ENCODE data around the gene ASTL. TPM values are rescaled to one million over a fixed set of nuclear protein-coding genes. Genes with fewer than 3 reads are reported as not detected.

The ASTL gene
- total RNA-seq, 1 donor: 6.5 TPM

- Histone ChIP-seq H3K4me1 (ENCODE audit: insufficient read depth, low read length) (no peaks in the 10 kb centered on the region), H3K27me3 (ENCODE audit: insufficient read depth, low read length) (no peaks in the 10 kb centered on the region), H3K9me3 (ENCODE audit: low read depth, low read length) (no peaks in the 10 kb centered on the region), H3K4me3 (ENCODE audit: low read length) (no peak overlapping the region)
Measured at GRCh38 chr2:96131152-96131812, 7.0 kb downstream of the ASTL start.

DNA sequence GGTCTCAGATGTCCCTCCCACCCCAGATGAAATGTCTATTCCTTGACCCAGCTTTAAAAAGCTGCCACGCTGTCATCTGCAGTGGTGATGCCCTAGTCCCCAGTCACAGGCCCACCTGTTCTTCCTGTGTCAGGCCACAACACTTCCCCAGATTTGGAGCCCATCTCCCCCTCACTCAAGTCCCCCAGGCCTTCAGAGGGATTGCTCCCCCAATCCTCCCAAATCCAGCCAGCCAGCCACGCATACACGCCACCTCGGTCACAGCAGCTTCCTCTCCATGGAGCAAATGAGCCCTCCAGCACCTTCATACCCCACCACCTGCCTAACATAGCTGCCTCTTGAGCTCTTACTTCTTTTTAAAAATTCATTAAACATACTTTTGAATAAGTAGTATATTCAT is 7.8 kb downstream of the ASTL start:
- H3K9me3 ChIP-seq (ENCODE audit: low read depth, low read length): no peaks in the 10 kb centered on the region
- H3K4me1 ChIP-seq (ENCODE audit: insufficient read depth, low read length): no peaks in the 10 kb centered on the region
- no peak overlapping the region for H3K4me3 ChIP-seq (ENCODE audit: low read length)
- no peaks in the 10 kb centered on the region for H3K27me3 ChIP-seq (ENCODE audit: insufficient read depth, low read length)

DNA sequence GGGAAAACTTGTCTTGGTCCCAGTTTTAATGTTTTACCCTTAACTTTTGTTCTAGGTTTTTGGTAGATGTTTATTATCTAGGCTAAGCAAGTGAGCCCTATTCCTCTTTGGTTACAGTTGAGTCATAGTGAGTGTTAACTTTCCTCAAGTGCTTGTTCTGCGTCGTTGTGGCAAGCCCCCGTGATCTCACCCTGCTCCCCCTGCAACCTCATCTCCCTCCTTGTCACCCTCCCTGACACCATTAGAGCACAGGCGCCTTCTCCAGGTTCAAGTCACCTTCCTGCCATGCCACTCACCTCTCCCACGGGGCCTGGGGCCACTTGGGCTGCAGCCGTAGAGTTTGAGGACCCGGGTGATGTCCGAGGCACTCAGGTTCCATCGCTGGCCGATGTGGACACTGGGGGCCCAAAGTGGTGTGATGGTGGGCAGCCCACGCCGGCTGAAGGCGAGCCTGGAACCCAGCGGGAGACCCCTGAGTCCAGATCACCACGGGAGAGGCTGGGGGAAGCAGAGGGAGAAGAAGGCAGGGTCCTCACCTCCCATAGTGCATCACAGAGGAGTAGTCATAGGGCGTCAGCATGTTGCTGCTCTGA is 8.7 kb downstream of the ASTL start:
- Histone ChIP-seq H3K27me3 (ENCODE audit: insufficient read depth, low read length) (no peaks in the 10 kb centered on the region), H3K9me3 (ENCODE audit: low read depth, low read length) (no peaks in the 10 kb centered on the region), H3K4me3 (ENCODE audit: low read length) (no peak overlapping the region), H3K4me1 (ENCODE audit: insufficient read depth, low read length) (no peaks in the 10 kb centered on the region)

DNA sequence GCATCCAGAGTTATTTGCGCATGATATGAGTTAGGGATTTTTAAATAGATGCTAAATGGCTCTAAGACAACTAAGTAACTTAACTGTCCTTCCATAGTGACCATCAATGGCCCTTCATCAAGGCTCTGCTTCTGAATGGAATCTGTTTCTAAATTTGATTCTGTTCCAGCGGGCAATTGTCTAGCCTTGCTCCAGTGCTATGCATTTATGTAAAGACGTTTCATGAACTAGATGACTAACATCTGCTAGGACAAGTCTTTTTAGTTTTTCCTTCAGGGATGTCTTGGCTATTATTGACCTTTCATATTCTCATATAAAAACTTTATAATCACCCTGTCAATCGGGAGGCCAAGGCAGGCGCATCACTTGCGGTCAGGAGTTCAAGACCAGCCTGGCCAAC is 9.8 kb downstream of the ASTL start:
- Histone ChIP-seq H3K27me3 (ENCODE audit: insufficient read depth, low read length) (no peaks in the 10 kb centered on the region), H3K9me3 (ENCODE audit: low read depth, low read length) (no peaks in the 10 kb centered on the region), H3K4me3 (ENCODE audit: low read length) (no peak overlapping the region), H3K4me1 (ENCODE audit: insufficient read depth, low read length) (no peaks in the 10 kb centered on the region)

- Histone ChIP-seq H3K9me3 (ENCODE audit: low read depth, low read length) (no peaks in the 10 kb centered on the region), H3K4me3 (ENCODE audit: low read length) (no peak overlapping the region), H3K27me3 (ENCODE audit: insufficient read depth, low read length) (no peaks in the 10 kb centered on the region), H3K4me1 (ENCODE audit: insufficient read depth, low read length) (no peaks in the 10 kb centered on the region)
Measured at GRCh38 chr2:96124406-96125265, 13.7 kb downstream of the ASTL start.

DNA sequence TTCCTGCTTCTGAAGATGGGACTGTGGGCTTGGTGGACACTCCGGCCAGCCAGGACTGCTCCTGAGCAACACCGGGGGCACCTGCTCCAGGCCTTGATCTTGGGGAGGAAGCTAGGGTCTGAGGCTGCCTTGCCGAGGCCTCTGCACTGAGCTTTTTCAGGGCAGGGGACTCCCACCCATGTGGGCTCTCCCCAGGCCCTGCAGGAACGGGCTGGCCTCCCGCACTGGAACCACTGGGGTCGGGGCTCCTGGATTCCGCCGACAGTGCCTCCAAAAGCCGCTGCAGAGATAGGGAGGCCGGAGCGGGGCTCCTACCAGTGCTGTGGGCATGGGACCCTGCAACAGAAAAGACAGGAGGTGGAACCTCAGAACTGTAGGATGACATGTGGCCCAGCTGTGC is 14.4 kb downstream of the ASTL start:
- Histone ChIP-seq H3K27me3 (ENCODE audit: insufficient read depth, low read length) (no peaks in the 10 kb centered on the region), H3K4me3 (ENCODE audit: low read length) (no peak overlapping the region), H3K4me1 (ENCODE audit: insufficient read depth, low read length) (no peaks in the 10 kb centered on the region), H3K9me3 (ENCODE audit: low read depth, low read length) (no peaks in the 10 kb centered on the region)

DNA sequence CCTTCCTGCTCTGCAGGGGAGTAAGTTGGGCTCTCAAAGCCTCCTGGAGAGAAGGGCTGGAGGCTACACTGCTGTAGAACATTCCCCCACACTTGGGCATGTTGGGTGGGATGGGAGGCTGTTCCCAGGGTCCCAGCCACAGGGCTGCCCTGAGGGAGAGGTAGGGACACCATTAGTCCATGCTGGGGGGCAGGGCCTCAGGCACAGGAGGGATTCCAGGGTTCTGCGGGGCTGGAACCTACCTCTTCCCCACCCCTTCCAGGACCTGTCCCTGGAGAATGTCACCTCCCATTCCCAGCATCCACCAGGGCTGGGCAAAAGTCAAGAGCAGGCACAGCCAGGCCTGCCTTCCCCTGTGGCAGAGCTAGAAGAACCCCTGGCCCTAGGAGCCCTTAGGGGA is 15.0 kb downstream of the ASTL start:
- no peaks in the 10 kb centered on the region for H3K4me1 ChIP-seq (ENCODE audit: insufficient read depth, low read length)
- no peaks in the 10 kb centered on the region for H3K9me3 ChIP-seq (ENCODE audit: low read depth, low read length)
- no peaks in the 10 kb centered on the region for H3K27me3 ChIP-seq (ENCODE audit: insufficient read depth, low read length)
- H3K4me3 ChIP-seq (ENCODE audit: low read length): no peak overlapping the region

- no peaks in the 10 kb centered on the region for H3K9me3 ChIP-seq (ENCODE audit: low read depth, low read length)
- no peaks in the 10 kb centered on the region for H3K27me3 ChIP-seq (ENCODE audit: insufficient read depth, low read length)
- H3K4me1 ChIP-seq (ENCODE audit: insufficient read depth, low read length): peaks cover 3% of the 10 kb centered on the region
- no peak overlapping the region for H3K4me3 ChIP-seq (ENCODE audit: low read length)
Measured at GRCh38 chr2:96122391-96122790, 15.9 kb downstream of the ASTL start.

- Histone ChIP-seq H3K27me3 (ENCODE audit: insufficient read depth, low read length) (no peaks in the 10 kb centered on the region), H3K4me3 (ENCODE audit: low read length) (no peak overlapping the region), H3K4me1 (ENCODE audit: insufficient read depth, low read length) (peaks cover 7% of the 10 kb centered on the region), H3K9me3 (ENCODE audit: low read depth, low read length) (no peaks in the 10 kb centered on the region)
Measured at GRCh38 chr2:96121414-96121813, 16.9 kb downstream of the ASTL start.

- Histone ChIP-seq H3K9me3 (ENCODE audit: low read depth, low read length) (no peaks in the 10 kb centered on the region), H3K27me3 (ENCODE audit: insufficient read depth, low read length) (no peaks in the 10 kb centered on the region), H3K4me1 (ENCODE audit: insufficient read depth, low read length) (peaks cover 11% of the 10 kb centered on the region)
Measured at GRCh38 chr2:96120991-96121390, 17.3 kb downstream of the ASTL start.

DNA sequence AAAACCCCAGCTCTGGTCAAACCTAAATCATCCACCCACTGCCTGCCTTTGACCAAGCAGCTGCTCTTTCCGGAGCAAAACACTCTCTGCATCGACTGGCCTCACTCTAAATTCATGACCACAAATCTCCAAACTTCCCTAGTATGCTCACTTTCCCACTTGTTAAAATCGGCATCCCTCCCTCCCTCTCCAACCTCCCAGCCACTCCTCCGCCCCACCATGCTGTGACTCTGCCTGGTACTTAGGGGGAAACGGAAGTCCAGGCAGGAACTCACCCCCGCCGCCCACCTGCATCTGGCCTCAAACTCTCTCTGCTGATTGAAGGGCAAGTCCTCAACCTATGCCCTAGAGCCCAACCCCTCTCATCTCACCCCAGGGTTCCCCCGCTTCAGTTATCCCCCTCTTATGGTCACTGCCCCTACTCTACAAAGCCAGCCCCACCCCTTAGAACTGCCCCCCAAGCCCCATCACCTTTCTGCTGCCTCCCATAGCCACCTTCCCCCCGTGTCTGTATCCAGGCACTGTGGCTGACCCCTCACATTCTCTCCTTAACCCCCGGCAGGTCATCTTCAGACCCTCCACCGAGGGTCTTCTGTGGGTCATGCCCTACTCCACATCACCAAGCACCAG is 18.1 kb downstream of the ASTL start:
- H3K4me3 ChIP-seq (ENCODE audit: low read length): no peak overlapping the region
- no peaks in the 10 kb centered on the region for H3K9me3 ChIP-seq (ENCODE audit: low read depth, low read length)
- no peaks in the 10 kb centered on the region for H3K27me3 ChIP-seq (ENCODE audit: insufficient read depth, low read length)
- H3K4me1 ChIP-seq (ENCODE audit: insufficient read depth, low read length): peaks cover 12% of the 10 kb centered on the region

More at GRCh38 chr2:96120991-96121390, 17.3 kb downstream of the ASTL start:
- no peak overlapping the region for H3K4me3 ChIP-seq (ENCODE audit: low read length)

DNA sequence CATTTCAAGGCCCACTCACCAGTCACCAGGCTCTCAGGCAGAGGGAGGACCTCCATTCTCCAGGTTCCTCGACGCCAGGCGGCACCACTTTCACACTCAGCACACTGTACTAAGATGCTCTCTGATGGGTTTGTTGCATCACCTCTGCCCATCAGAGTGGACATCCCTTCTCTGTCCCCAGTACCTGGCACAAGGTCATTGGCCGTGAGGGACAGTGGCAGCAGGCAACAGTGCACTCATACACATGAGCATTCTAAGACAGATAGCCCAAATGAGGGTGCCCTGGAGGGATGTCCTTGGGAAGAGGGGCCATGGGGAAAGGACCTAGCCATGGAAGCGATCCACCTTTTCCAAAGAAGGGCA is 18.9 kb downstream of the ASTL start:
- Histone ChIP-seq H3K27me3 (ENCODE audit: insufficient read depth, low read length) (no peaks in the 10 kb centered on the region), H3K4me3 (ENCODE audit: low read length) (no peak overlapping the region), H3K9me3 (ENCODE audit: low read depth, low read length) (no peaks in the 10 kb centered on the region), H3K4me1 (ENCODE audit: insufficient read depth, low read length) (peaks cover 12% of the 10 kb centered on the region)

- Histone ChIP-seq H3K4me1 (ENCODE audit: insufficient read depth, low read length) (peaks cover 12% of the 10 kb centered on the region), H3K4me3 (ENCODE audit: low read length) (no peak overlapping the region), H3K27me3 (ENCODE audit: insufficient read depth, low read length) (no peaks in the 10 kb centered on the region), H3K9me3 (ENCODE audit: low read depth, low read length) (no peaks in the 10 kb centered on the region)
Measured at GRCh38 chr2:96118698-96119388, 19.5 kb downstream of the ASTL start.

DNA sequence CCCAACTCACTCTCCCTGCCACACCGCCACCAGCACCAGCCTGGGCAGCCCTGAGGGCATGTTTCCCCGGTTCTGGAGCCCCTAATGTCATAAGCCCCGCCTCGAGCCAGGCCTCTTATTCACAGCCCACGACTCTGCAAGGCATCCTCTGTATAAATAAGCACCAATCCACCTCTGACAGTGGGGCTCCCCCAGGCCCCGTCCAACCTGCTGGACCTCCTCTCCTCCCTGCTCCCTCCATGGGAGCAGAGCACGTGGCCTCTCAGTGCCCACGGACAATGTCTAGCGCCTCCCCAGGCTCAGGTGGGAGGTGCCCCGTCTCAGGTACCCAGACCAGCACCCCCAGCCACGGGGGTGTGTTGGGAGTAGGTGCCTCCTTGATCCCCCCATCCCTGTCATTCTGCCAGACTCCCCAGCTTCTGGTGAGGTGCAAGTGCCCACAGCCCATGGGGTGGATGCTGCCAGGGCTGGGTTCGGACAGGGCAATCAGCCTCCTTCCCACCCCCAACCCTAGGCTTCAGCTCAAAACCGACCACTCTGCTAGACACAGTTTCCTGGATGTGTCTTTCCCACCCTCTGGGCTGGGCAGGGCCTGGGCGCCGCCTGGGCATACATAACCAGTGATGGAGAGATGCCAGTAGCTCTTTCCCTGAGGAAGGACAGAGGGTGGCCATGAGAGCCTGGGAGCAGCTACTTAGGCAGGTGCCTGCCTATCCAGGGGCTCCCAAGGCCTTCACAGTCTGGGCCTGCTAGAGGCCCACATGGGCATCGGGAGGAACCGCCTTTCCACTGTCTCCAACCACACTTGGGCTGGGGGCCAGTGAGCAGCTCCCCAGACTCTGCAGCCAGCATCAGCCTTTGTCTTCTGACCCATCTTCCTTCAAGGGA is 20.4 kb downstream of the ASTL start:
- H3K4me3 ChIP-seq (ENCODE audit: low read length): no peak overlapping the region
- peaks cover 12% of the 10 kb centered on the region for H3K4me1 ChIP-seq (ENCODE audit: insufficient read depth, low read length)
- H3K27me3 ChIP-seq (ENCODE audit: insufficient read depth, low read length): no peaks in the 10 kb centered on the region
- no peaks in the 10 kb centered on the region for H3K9me3 ChIP-seq (ENCODE audit: low read depth, low read length)

All from mononuclear cell (primary cell).